Osteocyte (in vitro differentiated cells): ENCODE data around the gene TNS1. TPM values are rescaled to one million over a fixed set of nuclear protein-coding genes. Genes with fewer than 3 reads are reported as not detected.

Experiments
- DNase-seq: peaks from one replicate; pipeline ENCODE4 v3.0.0; 2021; ENCODE audit warnings: mixed read lengths; ENCODE audit not compliant: unreplicated experiment; ENCODE audit errors: extremely low spot score
- H3K27ac Mint-ChIP-seq: one replicate; pipeline ENCODE4 v1.8.0; 2021; ENCODE audit warnings: mild to moderate bottlenecking, mixed read lengths; ENCODE audit not compliant: unreplicated experiment
- H3K27me3 Mint-ChIP-seq: one replicate; pipeline ENCODE4 v1.8.0; 2021; ENCODE audit warnings: mixed read lengths; ENCODE audit not compliant: unreplicated experiment
- H3K36me3 Mint-ChIP-seq: one replicate; pipeline ENCODE4 v1.8.0; 2021; ENCODE audit warnings: mixed read lengths; ENCODE audit not compliant: unreplicated experiment
- H3K4me1 Mint-ChIP-seq: one replicate; pipeline ENCODE4 v1.8.0; 2021; ENCODE audit warnings: mixed read lengths; ENCODE audit not compliant: unreplicated experiment
- H3K4me3 Mint-ChIP-seq: one replicate; pipeline ENCODE4 v1.8.0; 2021; ENCODE audit warnings: mild to moderate bottlenecking, moderate library complexity, mixed read lengths; ENCODE audit not compliant: unreplicated experiment
- H3K9me3 Mint-ChIP-seq: one replicate; pipeline ENCODE4 v1.8.0; 2021; ENCODE audit warnings: mixed read lengths; ENCODE audit not compliant: unreplicated experiment
- CTCF ChIP-seq: fragments of 200-600 bp; sonication (generic); IDR thresholded peaks from 2 replicates; pipeline ENCODE4 v1.5.0; 2021; ENCODE audit warnings: antibody characterized with exemption, mild to moderate bottlenecking, moderate library complexity
- total RNA-seq: library from RNA; stranded (reverse); gene quantifications from 2 replicates; pipeline ENCODE4 v1.2.1, GENCODE V29; 2021

The TNS1 gene
- total RNA-seq, 1 donor from 2014 or later = 80.8 TPM

- no peaks in the 10 kb centered on the region for H3K27me3 Mint-ChIP-seq
- peaks cover 71% of the 10 kb centered on the region for H3K4me1 Mint-ChIP-seq
Measured at GRCh38 chr2:217922101-217923006, 80.4 kb downstream of the TNS1 start.

GRCh38 chr2:217920879-217921603 is 81.8 kb downstream of the TNS1 start:
- TF ChIP-seq CTCF = no peak
- no peaks in the 10 kb centered on the region for H3K9me3 Mint-ChIP-seq
- H3K27me3 Mint-ChIP-seq = no peaks in the 10 kb centered on the region
- no peak overlapping the region for H3K4me3 Mint-ChIP-seq
- H3K27ac Mint-ChIP-seq = peak overlapping the region; percentile 84
- peaks cover 8% of the 10 kb centered on the region for H3K36me3 Mint-ChIP-seq
- H3K4me1 Mint-ChIP-seq = peaks cover 77% of the 10 kb centered on the region
- no peak for DNase-seq

More at GRCh38 chr2:217922101-217923006, 80.4 kb downstream of the TNS1 start:
- peak overlapping the region; percentile 84 for H3K27ac Mint-ChIP-seq
- no peak overlapping the region for H3K4me3 Mint-ChIP-seq
- peak; percentile 38 for TF ChIP-seq CTCF
- no peak for DNase-seq
- no peaks in the 10 kb centered on the region for H3K36me3 Mint-ChIP-seq
- H3K9me3 Mint-ChIP-seq = no peaks in the 10 kb centered on the region

- Mint-ChIP-seq H3K36me3 (peaks cover 14% of the 10 kb centered on the region), H3K4me1 (peaks cover 77% of the 10 kb centered on the region), H3K4me3 (no peak overlapping the region), H3K27me3 (no peaks in the 10 kb centered on the region), H3K9me3 (no peaks in the 10 kb centered on the region), H3K27ac (peak overlapping the region; percentile 53)
- TF ChIP-seq CTCF = no peak
- no peak for DNase-seq
Measured at GRCh38 chr2:217919781-217920351, 82.9 kb downstream of the TNS1 start.

- Mint-ChIP-seq H3K36me3 (peaks cover 15% of the 10 kb centered on the region), H3K4me3 (no peak overlapping the region), H3K4me1 (peaks cover 76% of the 10 kb centered on the region), H3K27me3 (no peaks in the 10 kb centered on the region), H3K27ac (peak overlapping the region; percentile 53), H3K9me3 (no peaks in the 10 kb centered on the region)
- TF ChIP-seq CTCF = no peak
- no peak for DNase-seq
Measured at GRCh38 chr2:217919204-217919603, 83.6 kb downstream of the TNS1 start.
